ENCODE data around the gene SHISA9.

Gene SHISA9

DNA sequence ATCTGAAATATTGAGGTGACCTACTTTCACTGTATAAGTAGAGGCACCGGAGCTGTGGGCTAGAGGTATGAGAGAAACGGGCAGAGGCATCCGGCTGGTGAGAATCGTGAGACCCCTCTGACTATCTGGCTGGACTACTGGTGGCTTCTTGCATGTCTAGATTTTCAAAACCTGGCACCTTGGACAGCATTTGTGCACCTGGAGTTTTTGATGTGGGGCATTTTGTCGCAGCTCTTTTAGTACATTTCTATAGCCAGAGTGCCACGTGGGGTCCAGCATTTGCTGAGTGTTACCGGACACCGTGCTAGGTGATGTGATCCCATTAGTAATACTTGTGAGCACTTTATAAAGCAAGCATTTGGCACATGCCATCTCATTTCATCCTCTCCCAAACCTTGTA, 32.6 kb upstream of the SHISA9 start:
- FAIRE-seq (no peak), DNase-seq (ENCODE audit: insufficient read length, low spot score) (no peak)
- TF ChIP-seq, protein P1, sequence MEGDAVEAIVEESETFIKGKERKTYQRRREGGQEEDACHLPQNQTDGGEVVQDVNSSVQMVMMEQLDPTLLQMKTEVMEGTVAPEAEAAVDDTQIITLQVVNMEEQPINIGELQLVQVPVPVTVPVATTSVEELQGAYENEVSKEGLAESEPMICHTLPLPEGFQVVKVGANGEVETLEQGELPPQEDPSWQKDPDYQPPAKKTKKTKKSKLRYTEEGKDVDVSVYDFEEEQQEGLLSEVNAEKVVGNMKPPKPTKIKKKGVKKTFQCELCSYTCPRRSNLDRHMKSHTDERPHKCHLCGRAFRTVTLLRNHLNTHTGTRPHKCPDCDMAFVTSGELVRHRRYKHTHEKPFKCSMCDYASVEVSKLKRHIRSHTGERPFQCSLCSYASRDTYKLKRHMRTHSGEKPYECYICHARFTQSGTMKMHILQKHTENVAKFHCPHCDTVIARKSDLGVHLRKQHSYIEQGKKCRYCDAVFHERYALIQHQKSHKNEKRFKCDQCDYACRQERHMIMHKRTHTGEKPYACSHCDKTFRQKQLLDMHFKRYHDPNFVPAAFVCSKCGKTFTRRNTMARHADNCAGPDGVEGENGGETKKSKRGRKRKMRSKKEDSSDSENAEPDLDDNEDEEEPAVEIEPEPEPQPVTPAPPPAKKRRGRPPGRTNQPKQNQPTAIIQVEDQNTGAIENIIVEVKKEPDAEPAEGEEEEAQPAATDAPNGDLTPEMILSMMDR (IDR thresholded peaks at IDR 0.05; ENCODE audit: insufficient read depth, missing control alignments), result no peak

DNA sequence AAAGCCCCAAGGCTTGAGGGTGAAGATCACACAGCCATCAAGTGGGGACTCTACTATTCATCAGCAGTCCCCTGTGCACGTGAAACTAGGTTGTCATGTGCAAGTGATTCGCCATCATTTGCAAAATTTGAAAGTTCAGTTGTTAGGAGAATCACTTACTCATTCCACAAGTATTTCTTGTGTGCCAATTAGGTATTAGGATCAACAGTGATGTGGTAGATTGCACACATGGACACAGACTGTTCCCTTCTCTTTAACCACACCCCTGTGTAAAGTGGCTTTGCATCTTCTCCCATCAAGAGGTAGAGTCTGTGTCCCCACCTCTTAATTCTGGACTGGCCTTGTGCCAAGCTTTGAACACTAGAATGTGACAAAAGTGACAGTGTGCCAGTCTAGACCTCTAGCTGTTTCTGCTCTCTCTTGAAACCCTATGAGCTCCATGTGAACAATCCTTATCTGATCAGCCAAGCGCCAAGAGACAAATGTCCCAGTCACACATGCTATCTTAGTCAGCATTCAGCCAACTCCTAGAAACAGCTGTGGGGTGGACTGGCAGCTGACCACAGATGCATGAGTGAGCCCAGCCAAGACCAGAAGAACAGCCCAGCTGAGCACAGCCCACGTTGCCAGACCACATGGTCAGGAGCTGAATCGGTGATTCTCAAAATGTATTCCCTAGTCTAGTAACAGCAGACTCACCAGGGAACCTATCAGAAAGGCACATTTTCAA, 31.5 kb upstream of the SHISA9 start:
- TF ChIP-seq, protein P1 (IDR thresholded peaks at IDR 0.05; ENCODE audit: insufficient read depth, missing control alignments), result no peak
- no peak for FAIRE-seq
- no peak for DNase-seq (ENCODE audit: insufficient read length, low spot score)

DNA sequence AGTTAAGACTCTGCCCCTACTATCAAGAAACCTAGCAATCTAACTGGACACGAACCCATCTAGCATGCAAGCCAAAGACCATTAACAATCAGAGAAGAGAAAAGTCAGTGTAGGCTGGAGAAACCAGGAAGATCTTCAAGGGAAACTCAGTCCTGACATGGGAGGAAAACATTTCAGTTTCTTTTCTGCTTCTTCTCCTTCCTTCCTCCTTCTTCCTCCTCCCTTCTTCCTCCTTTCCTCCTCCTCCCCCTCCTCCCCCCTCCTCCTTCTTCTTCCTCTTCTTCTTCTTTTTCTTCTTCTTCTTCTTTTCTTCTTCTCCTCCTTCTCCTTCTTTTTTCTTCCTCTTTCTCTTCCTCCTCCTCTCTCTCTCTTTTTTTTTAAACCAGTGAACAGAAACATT, 29.6 kb upstream of the SHISA9 start:
- DNase-seq (ENCODE audit: insufficient read length, low spot score) (no peak), FAIRE-seq (no peak)
- TF ChIP-seq, protein P1 (IDR thresholded peaks at IDR 0.05; ENCODE audit: insufficient read depth, missing control alignments), result no peak

DNA sequence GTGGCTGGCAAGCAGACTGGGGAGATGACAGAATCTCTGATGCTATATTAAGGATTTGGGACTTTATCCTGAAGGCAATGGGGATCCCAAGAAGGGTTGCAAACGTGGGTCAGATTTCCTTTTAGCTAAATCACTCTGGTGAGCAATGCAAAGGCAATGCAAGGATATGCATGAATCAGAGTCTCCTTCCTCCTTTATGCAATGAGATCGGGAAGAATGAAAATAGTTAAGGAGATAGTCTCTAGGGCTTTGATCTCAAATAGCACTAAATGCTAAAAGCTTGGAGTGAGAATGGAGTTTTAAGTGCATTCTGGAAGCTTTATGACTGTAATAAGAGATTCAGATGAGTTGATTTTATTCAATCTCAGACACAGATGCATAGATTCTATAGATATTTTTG, 27.2 kb upstream of the SHISA9 start:
- no peak for FAIRE-seq
- DNase-seq (ENCODE audit: insufficient read length, low spot score), result no peak
- TF ChIP-seq, protein P1 (IDR thresholded peaks at IDR 0.05; ENCODE audit: insufficient read depth, missing control alignments), result no peak

DNA sequence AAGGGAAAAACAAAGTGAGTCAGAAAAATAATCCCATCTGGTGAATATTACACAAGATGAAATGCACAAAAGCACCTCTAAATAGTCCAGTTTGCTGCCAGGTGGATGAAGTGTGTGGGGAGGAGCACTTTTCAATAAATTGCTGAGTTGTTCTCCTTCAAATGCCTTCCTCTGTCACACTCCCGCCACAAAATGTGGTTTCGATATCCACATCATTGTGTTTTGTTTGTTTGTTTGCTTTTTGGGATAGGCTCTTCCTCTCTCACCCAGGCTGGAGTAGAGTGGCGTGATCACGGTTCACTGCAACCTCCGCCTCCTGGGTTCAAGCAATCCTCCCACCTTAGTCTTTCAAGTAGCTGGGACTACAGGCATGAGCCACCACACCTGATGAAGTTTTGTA, 24.6 kb upstream of the SHISA9 start:
- FAIRE-seq, result no peak
- DNase-seq (ENCODE audit: insufficient read length, low spot score), result no peak
- TF ChIP-seq, protein P1 (IDR thresholded peaks at IDR 0.05; ENCODE audit: insufficient read depth, missing control alignments), result no peak

DNA sequence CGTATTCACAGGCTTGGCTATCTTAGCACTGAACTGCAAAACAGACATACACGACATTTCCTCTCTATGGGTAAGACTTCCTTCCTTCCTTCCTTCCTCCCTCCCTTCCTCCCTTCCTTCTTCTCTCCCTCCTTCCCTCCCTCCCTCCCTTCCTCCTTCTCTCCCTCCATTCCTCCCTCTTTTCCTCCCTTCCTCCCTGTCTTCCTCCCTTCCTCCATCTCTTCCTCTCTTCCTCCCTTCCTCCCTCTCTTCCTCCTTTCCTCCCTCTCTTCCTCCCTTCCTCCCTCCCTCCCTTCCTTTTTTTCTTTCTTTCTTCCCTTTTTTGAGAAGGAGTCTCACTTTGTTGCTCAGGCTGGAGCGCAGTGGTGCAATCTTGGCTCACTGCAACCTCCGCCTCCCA, 22.4 kb upstream of the SHISA9 start:
- TF ChIP-seq, protein P1 (IDR thresholded peaks at IDR 0.05; ENCODE audit: insufficient read depth, missing control alignments), result no peak
- DNase-seq (ENCODE audit: insufficient read length, low spot score) (no peak), FAIRE-seq (no peak)

DNA sequence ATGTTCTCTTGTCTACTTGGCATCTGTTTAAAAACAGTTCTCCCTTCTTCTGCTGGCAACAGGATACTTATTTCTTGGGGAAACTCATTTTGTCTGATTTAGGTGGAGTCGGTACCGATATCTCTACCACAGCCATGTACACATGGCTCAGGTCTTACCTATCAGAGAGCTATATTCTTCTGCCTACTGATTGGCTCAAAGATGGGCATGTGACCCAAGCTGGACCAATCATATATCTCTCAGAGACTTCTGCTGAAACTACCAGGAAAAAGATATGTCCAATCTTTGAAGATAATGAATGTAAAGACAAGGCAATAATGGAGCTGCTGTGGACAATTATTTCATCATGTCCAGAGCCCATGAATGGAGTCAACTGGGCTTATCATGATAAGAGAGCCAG, 21.6 kb upstream of the SHISA9 start:
- no peak for FAIRE-seq
- TF ChIP-seq, protein P1 (IDR thresholded peaks at IDR 0.05; ENCODE audit: insufficient read depth, missing control alignments), result no peak
- no peak for DNase-seq (ENCODE audit: insufficient read length, low spot score)
